ENCODE results near the gene EHBP1L1.

- TF ChIP-seq CTCF (conservative IDR thresholded peaks at IDR 0.05; ENCODE audit: low read depth, low read length): no peak
- TF ChIP-seq EZH2 (IDR thresholded peaks at IDR 0.05; ENCODE audit: low read length, unreplicated experiment): no peak
Observed at GRCh38 chr11:65611028-65611757, 35.3 kb downstream of the EHBP1L1 start.
